Measurements from ENCODE around the gene DOK3.

Gene DOK3

GRCh38 chr5:177497292-177498012 lies 12.2 kb downstream of the DOK3 start, which contains the start of gene PDLIM7:
TSS of gene PDLIM7 (minus strand) at chr5:177497604. CDS start at chr5:177496512, 1,092 bp downstream.
- DNase-seq (ENCODE audit: insufficient read length, low spot score) (peak; percentile 100), FAIRE-seq (no peak)
- TF ChIP-seq CTCF (IDR thresholded peaks at IDR 0.05; ENCODE audit: insufficient read depth, missing control alignments), result no peak

DNA sequence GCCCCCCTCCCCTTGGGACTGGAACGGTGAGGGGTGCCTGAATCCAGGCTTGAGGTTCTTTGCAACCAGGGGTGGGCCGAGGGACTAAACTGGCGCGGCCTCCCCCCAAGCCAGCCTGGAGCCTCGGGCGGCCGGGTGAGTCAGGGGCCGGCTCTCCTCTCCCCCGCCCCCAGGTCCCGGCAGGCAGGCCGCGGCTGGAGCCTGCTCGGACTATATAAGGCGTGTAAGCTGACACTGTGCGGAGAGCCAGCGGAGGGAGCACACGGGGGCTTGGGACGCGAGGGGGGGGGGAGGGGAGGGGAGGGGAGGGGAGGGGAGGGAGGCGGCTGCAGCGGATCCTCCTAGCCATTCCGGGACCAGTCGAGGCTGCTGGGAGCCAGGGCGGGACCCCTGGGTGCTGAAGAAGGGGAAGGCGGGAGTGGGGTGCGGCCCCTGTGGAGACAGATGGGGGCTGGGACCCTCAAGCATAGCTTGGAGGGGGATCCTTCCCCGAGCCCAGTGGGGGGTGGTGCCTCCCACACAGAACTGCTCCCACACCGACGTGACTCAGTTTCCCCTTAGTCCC lies 12.8 kb downstream of the DOK3 start:
- FAIRE-seq, result no peak
- TF ChIP-seq CTCF (IDR thresholded peaks at IDR 0.05; ENCODE audit: insufficient read depth, missing control alignments), result no peak
- peak; percentile 68 for DNase-seq (ENCODE audit: insufficient read length, low spot score)

- no peak for FAIRE-seq
- DNase-seq (ENCODE audit: insufficient read length, low spot score), result no peak
- TF ChIP-seq CTCF (IDR thresholded peaks at IDR 0.05; ENCODE audit: insufficient read depth, missing control alignments), result no peak
Measured at GRCh38 chr5:177496070-177496726, 13.4 kb downstream of the DOK3 start.

DNA sequence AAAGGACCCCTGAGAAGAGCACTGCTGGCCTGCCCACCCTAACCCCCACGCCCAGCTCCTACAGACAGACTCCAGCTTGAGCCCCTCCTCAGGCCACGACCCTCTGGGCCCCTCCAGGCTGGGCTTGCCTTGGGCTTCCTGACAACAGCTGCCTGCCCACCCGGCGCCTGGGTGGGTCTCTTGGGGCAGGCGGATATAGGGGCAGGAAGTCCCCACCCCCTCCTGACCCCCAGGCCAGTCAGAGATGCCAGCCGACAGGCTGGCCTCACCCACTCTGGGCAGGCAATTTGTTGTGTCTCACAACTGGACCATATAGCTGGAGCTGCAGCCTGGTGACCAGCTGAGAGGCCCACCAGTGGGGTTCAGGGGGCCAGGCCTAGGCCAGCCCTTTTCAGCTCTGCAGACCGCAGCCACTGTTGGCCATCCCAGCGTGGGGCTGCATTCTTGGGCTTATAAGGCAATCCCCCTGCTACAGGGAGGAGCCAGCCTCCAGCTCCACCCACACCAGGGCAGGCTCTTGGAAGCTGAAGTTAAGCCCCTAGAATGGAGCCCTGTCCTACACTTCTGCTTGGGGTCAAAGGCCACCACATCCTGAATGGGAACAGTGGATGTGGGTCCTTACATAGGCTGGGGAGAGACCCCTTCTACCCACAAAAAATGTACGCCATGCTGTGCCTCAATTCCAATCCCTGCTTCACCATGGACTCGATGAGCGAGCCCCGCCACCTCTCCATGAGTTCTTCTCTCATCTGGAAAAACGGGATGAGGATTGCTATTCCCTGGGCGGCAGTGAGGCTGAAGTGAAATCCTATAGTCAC lies 14.2 kb downstream of the DOK3 start:
- no peak for TF ChIP-seq CTCF (IDR thresholded peaks at IDR 0.05; ENCODE audit: insufficient read depth, missing control alignments)
- no peak for DNase-seq (ENCODE audit: insufficient read length, low spot score)
- FAIRE-seq, result no peak

DNA sequence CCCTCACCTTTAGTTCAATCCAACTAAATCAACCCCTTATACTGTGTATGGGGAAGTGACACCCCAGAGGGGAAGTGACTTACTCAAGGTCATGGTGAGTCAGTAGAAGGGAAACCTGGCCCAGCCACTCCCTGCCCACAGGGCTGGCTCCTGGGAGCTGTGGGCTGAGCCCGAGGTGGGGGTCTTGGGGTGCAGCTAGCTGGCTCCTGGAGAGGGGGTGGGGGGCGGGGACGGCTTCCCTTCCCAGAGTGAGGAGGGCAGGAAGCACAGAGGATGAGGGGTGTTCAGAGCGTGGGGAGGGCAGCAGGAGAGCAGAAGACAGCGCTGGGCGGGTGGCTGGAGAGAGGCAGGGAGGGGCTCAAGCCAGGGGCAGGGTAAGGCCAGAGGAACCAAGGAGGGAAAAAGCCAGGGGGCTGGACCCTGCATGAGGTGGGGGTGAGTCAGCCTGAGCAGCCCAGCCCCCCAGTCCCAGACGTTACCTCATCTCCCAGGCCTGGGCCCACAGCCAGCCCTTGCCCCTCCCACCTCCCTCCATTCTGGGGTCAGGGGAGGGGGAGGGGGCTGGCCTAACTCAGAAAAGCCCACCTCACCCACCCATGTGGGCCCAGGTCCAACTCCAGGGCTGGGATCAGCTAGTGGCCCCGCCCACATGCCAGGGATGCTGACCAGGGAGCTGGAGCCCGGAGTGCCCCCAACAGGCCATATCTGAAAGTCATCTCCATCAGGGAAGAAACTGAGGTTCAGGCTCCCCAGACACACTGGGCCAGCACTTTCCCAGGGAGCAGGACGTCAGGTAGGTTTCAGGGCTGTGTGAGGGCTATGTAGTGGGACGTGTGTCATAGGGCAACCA lies 15.1 kb downstream of the DOK3 start:
- DNase-seq (ENCODE audit: insufficient read length, low spot score) (no peak), FAIRE-seq (no peak)

More for the DNA sequence above, 15.1 kb downstream of the DOK3 start:
- TF ChIP-seq CTCF (IDR thresholded peaks at IDR 0.05; ENCODE audit: insufficient read depth, missing control alignments), result peak; percentile 23
